CD4-positive, alpha-beta T cell treated with Interleukin-1 beta for 1 hour (primary cell): Measurements from ENCODE around the gene ABHD10.

Source experiments
- DNase-seq, 2 donors: peaks; one replicate each; pipeline ENCODE4 v3.0.0-alpha.2; 2020 to 2022

Gene ABHD10

DNA sequence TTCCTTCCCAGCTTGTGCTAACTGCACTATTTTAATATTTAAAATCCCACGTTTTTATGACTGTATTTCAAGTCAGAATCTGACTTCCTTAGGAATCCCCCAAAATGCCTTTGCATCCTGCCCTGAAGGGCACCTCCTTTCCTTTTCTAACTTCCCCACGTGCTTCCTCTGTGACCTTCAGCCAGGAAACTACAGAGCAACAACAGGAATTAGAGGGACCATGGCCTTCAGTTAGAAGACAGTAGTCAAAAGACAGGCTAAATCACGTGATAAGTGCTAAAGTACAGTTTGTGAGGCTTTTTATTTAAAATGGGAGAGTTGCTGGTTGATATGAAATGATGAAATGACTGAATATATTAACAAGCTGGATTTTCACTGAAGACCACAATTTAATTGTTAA, 11.8 kb upstream of the ABHD10 start:
- DNase-seq, result no peak

DNA sequence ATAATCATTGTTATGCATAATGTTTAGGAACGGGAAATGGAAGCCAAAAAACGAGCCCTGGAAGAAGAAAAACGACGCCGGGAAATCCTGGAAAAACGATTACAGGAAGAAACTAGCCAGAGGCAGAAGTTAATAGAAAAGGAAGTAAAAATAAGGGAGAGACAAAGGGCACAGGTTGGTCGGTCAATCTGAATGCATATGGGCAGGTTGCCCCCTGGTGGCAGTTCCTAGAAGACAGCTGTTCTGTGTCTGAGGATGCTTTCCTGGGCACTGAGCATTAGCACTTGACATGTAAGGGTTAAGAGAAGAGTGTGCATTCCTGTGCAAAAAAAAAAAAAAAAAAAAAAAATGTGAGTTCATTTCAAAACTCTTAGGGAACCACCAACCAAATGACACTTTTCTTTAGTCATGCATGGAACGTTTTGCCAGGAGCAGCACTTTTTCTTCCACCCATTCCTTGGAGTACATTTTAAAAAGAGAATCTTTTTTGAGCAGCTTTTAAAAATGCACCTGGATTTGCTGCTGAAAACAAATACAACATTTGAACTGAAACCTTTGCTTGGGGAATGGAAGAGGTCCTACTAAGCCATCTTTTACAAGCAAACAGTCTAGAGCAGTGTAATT, 11.1 kb upstream of the ABHD10 start:
- DNase-seq, result peak; percentile 74 to 79

DNA sequence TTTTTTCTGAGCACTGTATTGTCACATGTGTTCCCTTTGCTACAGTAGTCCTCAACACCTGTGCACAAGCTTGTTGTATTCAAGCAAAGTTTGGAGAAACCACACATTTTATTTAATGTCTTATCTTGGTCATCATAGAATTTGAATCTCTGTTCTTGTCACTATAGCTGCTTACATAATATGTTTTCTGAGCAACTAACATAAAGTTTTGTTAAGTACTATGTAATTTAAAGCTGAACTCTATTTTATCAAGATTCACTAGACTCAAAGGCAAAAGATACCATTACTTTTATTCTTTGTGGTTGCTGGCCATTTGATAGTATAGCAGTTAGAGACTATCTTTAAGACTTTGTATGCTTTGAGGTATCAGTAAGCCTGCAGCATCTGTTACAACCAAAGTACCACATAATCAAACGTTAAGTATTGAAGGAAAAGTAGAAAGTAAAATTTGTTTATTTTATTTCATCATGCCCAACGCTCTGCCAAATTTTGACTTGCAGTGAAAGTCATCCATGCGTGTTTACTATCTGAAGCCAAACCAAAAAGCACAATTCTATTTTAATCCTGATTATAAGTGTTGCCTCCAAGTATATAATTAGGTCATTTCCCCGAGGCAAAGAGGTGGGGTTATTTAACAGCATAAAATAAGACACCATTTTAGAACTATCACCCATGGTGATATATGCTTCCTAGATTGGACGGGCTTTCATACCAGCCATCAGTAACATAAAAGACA, 10.3 kb upstream of the ABHD10 start:
- DNase-seq, result no peak

DNA sequence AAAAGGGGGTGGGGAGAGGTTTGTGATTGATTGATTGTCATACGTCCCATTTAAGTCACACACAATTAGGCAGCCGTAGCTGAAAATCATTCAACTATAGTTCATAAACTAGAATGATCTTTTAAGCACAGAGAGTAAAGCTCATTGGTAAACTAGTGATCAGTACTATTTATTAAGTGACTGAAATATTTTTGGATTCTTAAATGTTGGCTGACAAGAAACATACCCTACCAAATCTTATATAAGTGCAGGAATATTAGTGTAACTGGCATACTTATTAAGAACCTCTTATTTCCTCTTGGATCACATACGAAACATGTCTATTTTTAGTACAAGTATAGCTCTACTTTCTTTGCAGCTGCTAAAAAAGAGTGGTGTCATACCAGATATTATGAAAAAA, 8.4 kb upstream of the ABHD10 start:
- no peak for DNase-seq

DNA sequence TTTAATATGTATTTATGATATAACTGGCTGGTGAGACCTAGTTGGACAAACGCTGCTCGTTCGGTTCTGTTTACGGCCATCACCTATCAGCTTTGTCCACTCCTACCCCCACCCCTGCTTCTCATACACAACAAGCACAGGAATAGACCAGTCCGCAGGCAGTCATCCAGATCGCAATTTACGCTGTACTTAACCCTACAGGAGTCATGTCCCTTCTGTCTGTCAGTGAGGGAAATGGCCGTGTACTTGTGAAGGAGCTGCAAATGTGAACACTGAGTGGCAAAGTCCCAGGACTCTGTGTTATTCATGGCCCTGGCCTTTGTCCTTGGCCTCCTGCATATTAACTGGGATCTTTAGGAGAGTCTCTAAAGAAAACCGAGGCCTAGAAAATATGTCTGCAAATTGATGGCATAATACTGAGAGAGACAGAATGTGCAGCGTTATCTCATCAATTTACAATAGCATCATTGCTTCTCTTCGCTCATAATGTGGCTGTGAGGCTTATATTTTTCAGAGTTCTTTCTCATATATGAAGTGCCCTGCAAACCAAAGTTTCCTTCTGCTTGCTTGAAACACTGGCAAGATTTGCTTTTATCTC, 7.2 kb upstream of the ABHD10 start:
- DNase-seq, result no peak

DNA sequence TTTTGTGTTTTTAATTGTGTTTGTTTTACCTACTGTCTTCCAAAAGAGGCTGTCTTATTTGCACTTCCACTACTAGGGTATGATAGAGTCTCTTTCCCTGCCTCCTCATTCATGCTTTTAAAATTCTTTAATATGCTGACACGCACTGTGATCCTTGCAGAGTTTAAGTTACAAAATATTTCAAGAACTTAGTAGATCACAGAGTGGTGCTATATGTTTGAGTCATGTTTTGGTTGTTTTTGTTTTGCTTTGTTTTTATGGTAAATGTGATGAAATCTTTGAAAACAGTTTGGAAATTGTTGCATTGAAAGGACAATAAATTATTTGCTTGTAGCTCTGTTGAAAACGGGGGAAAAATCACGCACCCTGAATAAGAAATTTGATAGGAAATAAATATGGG, 5.9 kb upstream of the ABHD10 start:
- DNase-seq, result no peak

DNA sequence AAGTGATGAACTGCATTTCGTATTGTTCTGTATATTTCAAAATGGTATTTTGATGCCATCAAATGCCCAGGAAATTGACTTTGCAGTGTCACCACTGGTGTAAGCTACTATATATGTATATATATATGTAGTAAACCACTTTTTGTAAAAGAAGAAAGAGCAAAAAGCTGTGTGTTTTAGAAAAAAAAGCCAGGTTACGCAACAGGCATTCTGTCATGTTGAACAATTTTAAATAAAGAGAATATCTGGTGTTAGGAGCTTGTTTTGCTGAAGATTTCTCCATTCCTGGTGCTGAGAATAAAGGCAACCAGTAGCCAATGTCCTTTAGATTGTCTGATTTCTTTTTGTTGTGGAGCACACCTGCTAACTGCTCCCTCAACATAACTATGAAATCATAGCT, 3.7 kb upstream of the ABHD10 start:
- DNase-seq, result no peak

DNA sequence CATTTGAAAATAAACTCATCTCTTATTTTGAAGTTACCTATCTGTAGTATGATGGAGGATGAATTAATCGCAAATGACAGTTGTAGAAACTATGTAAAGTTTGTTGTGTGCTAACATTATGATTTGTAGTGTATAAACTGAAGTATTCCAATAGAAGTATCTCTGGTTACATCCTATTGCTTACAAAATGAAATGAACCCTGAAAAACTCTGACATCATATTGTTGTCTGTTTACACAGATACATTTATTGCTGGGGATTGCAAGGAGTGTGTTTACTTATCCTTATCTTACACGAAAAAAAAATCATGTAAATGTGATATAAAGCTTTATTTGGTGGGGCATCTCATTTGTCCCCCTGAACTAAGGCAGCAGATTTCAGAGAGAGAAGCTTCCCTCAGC, 2.6 kb upstream of the ABHD10 start:
- DNase-seq, result no peak

DNA sequence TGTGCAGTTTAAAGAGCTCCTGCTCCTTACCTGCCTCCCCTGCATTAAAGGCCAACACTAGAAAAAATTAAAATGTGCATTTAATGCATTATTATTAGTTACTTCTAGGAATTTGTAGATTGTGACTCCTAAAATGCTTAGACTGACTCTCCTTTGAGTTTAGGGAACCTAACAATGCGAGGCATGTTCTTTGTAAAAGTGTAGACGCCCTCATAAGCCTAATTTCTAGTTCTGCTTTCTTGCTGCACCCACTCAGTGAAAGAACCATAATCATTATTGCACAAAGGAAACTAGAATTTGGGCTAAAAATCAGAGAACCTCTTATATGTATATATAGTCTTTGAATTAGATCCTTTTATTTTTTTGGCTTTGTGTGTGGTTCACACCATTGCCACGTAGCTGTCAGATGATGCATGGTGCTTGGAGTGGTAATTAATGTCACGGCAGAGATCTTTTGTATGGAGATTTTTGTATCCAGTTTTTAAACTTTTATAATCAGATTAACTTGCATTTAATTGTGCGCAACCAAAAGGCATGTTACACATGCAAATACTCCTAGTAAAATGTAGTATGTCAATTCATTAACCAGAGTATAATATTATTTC, 710 bp downstream of the ABHD10 start:
- DNase-seq, result no peak

DNA sequence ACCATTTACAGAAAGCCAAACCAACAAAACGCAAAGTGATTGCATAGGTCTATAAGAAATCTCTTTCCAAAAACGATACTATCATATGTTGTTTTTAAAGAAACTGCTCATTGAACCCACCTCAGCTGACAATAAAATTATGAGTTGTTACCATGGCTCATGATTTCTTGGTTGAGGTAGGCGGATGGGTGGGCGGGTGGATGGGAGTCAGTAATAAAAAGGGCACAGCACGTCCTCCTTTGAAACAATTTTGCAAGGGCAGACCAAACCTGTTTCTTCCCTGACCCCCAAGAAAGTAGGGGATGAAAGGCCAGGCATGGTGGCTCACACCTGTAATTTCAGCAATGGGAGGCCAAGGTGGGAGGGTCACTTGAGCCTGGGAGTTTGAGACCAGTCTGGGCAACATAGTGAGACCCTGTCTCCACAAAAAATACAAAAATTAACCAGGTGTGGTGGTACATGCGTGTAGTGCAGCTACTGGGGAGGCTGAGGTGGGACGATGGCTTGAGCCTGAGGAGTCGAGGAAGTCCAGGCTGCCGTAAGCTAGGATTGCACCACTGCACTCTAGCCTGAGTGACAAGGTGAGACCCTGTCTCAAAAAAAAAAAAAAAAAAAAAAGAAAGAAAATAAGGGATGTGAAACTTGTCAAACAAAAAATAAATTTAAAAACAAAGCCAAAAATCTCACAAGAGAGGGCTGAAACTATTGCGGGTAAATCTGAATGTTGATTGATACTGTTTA, 2.1 kb downstream of the ABHD10 start:
- DNase-seq, result no peak

DNA sequence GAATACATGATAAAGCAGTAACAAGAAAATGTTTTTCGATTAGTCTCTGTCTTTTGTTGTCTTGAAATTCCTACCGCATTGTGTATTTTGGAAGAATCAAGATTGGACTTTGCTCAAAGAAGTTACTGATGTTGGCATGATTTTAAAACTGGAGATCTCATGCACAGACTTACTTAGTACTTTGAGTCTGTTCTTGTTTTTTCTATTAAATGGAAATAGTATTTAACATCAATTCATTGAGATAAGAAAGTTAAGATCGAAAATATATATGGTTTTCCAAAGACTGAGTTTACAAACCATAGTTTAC, 2.6 kb downstream of the ABHD10 start:
- no peak for DNase-seq

DNA sequence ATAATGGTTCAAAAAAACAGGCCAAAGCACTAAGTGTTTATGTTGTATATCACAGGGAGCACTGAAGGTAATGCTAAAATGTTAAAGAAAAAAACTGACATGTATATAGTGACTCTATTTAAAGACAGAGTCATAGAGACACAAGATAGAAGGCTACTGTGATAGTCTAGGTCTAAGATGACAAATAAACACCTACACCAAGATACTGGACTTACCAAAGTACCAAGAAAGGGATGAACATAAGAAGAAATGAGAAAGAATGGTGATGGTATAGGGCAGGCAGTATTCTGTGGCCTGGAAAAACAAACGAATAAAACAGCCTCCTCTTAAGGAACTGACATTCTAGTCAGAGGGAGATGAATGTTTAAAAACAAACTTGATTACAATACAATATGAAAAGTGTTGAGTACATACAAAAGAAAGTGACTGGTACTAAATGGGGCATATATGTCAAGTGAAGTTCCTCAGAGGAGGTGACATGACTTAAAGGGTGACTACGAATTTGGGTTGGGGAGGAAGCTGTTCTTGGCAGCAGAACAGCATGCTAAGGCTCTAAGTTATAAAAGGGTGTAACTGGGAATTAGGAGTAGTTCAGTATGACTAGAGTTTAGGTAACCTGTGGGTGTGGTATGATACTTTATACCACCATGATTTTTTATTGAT, 5.9 kb downstream of the ABHD10 start:
- DNase-seq, result no peak

DNA sequence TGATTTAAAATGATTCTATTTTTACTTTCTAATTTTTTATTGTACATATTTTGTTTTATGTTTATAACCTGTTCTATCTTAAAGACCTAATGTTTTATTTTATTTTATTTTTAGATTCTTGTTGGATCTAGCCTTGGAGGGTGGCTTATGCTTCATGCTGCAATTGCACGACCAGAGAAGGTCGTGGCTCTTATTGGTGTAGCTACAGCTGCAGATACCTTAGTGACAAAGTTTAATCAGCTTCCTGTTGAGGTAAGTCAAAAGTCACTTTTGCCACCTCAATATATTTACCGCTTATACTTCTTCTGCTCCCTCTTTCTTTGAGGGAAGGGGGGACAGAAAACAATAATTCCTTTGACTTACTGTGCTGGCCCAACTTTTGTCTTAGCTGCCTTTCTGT, 8.0 kb downstream of the ABHD10 start:
- DNase-seq, result no peak

DNA sequence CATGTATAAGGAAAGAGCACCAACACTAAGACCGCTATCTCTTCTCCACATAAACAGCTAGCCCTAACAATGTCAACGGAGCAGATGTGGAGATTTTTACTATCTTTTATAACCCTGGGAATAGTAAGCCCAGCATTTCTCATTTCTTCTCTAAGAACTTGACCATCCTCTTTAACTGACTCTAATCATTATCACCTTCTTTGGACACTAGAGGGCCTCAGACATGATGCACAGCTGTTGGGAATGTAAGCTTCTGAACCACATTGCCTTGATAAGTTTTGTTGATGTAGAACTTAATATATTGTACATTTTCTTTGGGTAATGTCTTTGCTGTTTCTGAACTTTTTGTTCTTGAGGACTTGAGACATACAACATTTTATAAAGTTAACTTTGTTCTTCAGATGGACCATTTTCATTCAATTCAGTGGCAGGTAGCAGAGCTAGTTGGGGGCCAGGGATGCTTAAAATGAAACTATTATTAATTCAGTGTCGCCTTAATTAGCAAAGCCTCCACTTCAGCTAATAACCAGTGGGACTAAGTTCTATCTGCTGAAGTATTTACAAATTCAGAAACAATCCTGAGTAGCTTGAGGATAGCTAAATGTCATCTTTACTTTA, 10.3 kb downstream of the ABHD10 start:
- peak in 1 of 2 donors; percentile 54 for DNase-seq

DNA sequence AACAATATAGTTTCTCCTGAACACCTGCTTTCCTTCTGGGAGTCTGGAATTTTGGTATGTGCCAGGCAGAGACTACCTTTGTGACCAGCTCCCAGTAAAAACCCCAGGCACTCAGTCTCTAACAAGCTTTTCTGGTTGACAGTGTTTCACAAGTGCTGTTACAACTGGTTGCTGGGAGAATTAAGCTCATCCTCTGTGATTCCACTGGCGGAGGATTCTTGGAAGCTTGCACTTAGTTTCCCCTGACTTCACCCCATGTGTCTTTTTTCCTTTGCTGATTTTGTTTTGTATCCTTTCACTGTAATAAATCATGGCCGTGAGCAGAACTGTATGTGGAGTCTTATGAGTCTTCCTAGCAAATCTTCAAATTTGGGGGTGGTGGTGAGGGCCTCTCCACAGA, 14.2 kb downstream of the ABHD10 start:
- DNase-seq, result no peak

DNA sequence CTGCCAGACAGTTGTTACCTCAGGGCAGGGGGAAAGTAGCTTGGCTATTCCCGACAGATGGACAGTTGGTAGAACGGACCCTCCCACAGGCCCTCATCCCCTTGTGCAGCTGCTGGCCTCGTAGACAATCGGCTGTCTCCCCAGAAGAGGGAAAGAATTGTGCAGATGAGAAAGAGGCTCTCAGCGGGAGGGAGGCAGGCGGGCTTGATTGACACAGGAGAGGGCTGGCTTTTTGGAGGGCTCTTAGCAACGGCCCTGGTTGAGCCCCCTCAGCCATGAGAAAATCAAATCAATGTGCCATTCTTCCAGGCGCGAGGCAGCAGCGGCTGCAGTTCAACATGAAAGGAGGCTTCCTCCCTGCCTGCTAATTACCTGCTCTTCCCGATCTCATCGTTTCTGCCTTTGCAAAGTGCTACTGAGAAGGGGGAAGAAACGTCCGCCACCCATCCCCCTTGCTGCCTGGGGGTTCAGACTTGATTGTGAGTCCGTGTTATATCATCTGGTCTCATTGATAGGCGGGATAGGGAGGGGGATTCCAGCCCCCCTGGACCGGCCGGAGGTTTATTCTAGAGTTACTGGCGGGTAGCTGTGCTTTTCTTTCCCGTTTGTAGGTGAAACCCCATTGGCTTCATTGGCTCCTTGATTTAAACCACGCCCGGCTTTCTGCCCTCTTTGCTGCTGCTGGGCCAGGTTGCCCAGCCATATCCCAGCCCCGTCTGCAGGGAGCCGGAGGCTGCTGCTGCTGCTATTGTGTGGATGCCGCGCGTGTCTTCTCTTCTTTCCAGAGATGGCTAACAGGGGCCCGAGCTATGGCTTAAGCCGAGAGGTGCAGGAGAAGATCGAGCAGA, 20.0 kb downstream of the ABHD10 start, which contains the start of gene TAGLN3:
TAGLN3 (plus strand) TSS at position 287 of the 848 bp plus-strand sequence; CDS start at position 788, 501 bp downstream.
- no peak for DNase-seq

DNA sequence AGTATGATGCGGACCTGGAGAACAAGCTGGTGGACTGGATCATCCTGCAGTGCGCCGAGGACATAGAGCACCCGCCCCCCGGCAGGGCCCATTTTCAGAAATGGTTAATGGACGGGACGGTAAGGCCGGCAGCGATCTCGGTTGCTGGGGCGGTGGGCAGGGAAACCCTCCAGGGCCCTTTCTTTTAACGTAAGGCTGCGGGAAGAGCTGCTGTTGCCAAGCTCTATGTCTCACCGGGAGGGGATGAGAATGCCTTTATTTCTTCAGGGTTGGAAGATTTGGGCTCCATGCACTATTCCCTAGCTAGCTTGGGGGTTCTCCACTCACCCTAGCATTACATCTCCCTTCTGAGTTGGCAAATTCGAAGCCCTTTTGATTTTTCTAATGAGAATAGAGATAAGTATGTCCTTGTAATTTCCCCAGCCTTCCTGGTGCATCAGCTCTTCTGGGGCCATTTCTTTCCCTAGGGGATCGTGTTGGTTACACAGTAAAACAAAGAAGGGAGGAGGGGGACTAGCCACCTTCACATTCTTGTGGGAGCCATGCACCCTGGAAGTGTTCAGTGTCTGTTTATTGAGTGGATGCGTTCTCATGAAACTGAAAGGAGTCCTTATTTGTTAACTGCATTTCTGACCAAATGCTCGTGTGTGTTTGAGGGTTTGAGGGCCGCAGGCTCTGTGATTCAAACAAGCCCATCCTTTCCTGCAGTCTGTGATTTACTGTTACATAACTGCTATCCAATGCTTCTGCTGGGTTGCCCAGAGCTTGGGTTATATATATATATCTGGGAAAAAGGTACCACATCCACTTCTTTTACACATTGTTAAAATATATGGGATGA, 20.9 kb downstream of the ABHD10 start:
- no peak for DNase-seq

DNA sequence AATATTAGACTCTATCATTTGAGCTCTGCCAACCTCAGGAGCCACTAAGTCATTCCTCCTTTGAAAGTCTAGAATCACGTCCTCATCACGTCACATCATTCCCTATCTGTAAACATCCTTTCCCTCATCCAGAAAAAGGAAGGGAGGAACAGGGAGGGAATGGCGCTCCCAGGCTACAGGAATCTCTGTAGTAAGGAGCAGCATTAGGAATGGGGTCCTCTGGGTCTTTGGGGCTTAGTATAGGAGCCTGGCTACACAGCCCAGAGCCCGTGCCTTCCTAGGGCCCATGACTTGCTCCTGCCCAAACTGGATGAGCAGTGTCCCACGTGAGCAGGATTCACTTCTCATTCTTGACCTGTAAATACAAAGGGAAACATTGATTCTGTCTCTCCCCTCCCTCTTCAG, 21.5 kb downstream of the ABHD10 start:
- DNase-seq, result no peak

DNA sequence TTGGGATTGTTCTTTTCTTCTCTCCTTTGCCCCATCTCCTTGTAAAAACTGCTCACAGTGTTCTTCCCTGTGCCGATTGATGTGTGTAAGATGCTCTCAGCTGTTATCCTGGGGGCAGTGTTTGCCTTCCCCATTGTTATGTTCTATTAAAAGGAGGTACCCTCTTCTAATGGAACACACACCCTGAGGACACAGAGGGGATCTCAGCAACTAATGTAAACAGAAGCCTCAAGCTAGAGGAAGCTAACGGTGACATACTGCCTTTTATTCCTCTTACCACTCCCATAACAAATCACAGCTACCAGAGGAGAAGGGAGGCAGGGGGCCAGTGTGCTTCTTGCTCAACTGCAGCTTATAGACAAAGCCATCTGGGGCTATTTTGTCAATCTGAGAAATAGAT, 22.1 kb downstream of the ABHD10 start:
- DNase-seq, result no peak

DNA sequence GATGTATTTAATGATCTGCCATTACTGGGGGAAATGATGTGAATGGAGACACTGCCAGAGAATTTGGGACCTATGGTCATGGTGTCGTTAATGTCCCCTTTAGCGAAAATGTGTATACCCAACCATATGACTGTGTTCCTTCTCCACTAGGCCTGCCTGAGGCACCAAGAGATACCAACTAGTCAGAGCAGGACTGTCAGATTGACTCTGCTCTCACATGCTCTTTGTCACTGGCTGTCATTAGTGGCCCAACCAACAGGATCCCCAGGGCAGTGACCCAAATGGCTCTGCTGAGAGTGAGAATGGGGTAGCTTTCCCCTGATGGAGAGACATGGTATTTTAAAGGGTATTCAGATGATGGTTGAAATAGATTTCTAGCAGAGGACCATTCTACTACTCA, 22.7 kb downstream of the ABHD10 start:
- DNase-seq, result no peak
